ENCODE measurements around the gene CCDC177.

The CCDC177 gene

GRCh38 chr14:69574263-69574953, at the start of gene CCDC177:
TSS of gene CCDC177 (minus strand) at chr14:69574871. CDS start at chr14:69573622, 1,249 bp downstream.
- peak; percentile 70 for DNase-seq

- DNase-seq = no peak
Measured at GRCh38 chr14:69624136-69624535, 49.5 kb upstream of the CCDC177 start.

GRCh38 chr14:69620981-69621380, 46.3 kb upstream of the CCDC177 start:
- no peak for DNase-seq

- no peak for DNase-seq
Measured at GRCh38 chr14:69620211-69620611, 45.5 kb upstream of the CCDC177 start.

- no peak for DNase-seq
Measured at GRCh38 chr14:69619012-69619411, 44.3 kb upstream of the CCDC177 start.

GRCh38 chr14:69617796-69618195, 43.1 kb upstream of the CCDC177 start:
- DNase-seq = no peak

GRCh38 chr14:69616408-69616773, 41.7 kb upstream of the CCDC177 start:
- DNase-seq = no peak

GRCh38 chr14:69615496-69616407, 41.1 kb upstream of the CCDC177 start:
- DNase-seq = peak; percentile 34

GRCh38 chr14:69615121-69615495, 40.4 kb upstream of the CCDC177 start:
- DNase-seq = no peak

- no peak for DNase-seq
Measured at GRCh38 chr14:69614592-69614991, 39.9 kb upstream of the CCDC177 start.

- no peak for DNase-seq
Measured at GRCh38 chr14:69613312-69614073, 38.8 kb upstream of the CCDC177 start.

- DNase-seq = no peak
Measured at GRCh38 chr14:69612783-69613130, 38.1 kb upstream of the CCDC177 start.

- peak; percentile 32 for DNase-seq
Measured at GRCh38 chr14:69612014-69612782, 37.5 kb upstream of the CCDC177 start.

GRCh38 chr14:69611172-69612013, 36.7 kb upstream of the CCDC177 start, which contains the start of gene SUSD6:
TSS of gene SUSD6 (plus strand) at chr14:69611596. CDS start at chr14:69658593, 46,997 bp downstream.
- DNase-seq = peak; percentile 86

- DNase-seq = no peak
Measured at GRCh38 chr14:69610874-69611171, 36.2 kb upstream of the CCDC177 start.

- no peak for DNase-seq
Measured at GRCh38 chr14:69610020-69610873, 35.6 kb upstream of the CCDC177 start.

GRCh38 chr14:69606258-69607184, 31.9 kb upstream of the CCDC177 start:
- no peak for DNase-seq

GRCh38 chr14:69605738-69606137, 31.1 kb upstream of the CCDC177 start:
- DNase-seq = no peak

- DNase-seq = no peak
Measured at GRCh38 chr14:69600304-69600891, 25.7 kb upstream of the CCDC177 start.
